ENCODE measurements around the gene AKT3. TPM values are rescaled to one million over a fixed set of nuclear protein-coding genes. Genes with fewer than 3 reads are reported as not detected.
"Not testable (repeated sequence)": the region's sequence is repeated elsewhere in the genome, so short reads cannot be mapped to it uniquely, and the experiment has no call there.

Gene AKT3
- polyA plus RNA-seq, 6 donors from 2014 or later: 2.8 to 6.4 (median 3.5) TPM; not detected in 1

DNA sequence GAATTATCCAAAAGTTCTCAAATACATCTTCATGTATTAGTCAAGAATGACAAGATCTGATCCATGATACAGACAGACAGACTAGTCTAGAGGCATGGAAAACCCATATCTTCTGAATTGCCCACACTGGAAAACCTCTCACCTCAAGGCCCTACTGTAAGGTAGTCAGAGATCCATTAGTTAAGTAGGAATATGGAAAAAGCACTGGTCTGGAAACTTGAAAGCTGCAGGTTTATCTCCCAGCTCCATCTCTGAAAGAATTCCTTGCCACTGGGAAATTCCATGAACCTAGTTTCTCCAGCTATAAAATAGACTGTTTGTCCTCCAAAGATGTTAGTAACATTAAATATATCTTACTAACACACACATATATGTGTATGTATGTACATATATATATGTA is 169.2 kb downstream of the AKT3 start:
- Mint-ChIP-seq H3K27ac (no peak overlapping the region), H3K36me3 (peaks cover 25 to 31% of the 10 kb centered on the region in 2 donors), H3K27me3 (no peaks in the 10 kb centered on the region), H3K4me3 (no peak overlapping the region), H3K4me1 (peaks cover 0 to 2% (median 0%) of the 10 kb centered on the region in 3 donors), H3K9me3 (no peaks in the 10 kb centered on the region)
- no peak for ATAC-seq (ENCODE audit: low read depth in 2 of 2)
- no peak for DNase-seq

DNA sequence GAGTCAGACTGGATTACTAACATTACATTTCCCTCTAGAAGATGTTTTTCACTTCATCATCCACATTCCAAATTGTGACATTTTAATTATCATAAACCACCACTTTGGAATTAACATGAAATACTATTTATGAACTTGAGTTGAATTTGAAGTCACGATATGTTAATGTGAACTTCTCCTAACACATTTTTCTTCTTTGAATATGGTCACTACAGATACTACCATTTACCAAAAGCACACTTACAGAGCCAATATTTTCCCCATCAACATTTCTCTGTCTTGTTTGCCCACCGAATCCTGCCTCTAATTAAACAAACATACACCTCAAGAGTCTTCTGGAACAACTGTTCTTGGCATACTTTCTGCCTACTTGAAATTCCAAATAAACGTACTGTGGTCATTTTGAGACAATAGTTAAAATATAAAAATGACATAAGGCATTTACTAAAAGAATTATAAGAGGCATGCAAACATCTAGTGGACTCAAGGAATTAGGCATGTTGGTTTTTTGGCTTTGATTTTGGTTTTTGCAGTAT is 177.4 kb downstream of the AKT3 start:
- Mint-ChIP-seq H3K9me3 (no peaks in the 10 kb centered on the region), H3K27ac (no peak overlapping the region), H3K36me3 (peaks cover 12 to 19% of the 10 kb centered on the region in 2 donors), H3K27me3 (no peaks in the 10 kb centered on the region), H3K4me3 (no peak overlapping the region), H3K4me1 (peaks cover 4 to 6% (median 4%) of the 10 kb centered on the region in 3 donors)
- DNase-seq (no peak), ATAC-seq (ENCODE audit: low read depth in 2 of 2) (no peak)

DNA sequence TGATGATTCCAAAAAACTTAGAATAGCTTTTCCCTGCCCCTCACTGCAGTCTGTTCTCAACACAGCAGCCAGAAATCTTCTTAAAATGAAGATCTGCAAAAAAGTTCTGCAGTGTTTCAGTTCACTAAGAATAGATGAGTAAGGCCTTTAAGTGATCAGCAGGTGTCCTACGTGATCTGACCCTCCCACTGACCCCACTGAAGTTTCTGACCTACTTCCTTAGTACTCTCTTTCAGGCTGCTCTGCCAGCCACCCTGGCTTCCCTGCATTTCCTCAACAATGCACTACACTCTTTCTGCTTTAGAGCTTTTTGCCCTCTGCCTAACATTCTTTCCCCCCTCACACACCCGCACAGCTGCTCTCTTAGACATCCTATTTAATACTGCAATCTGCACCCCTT is 182.5 kb downstream of the AKT3 start:
- DNase-seq (no peak), ATAC-seq (ENCODE audit: low read depth in 2 of 2) (no peak)
- H3K27ac Mint-ChIP-seq: peak overlapping the region in 5 of 6 donors; percentile 1 to 97 (median 76)
- no peaks in the 10 kb centered on the region for H3K27me3 Mint-ChIP-seq
- H3K36me3 Mint-ChIP-seq: peaks cover 17% of the 10 kb centered on the region in 2 donors
- H3K4me3 Mint-ChIP-seq: no peak overlapping the region
- peaks cover 5 to 22% (median 6%) of the 10 kb centered on the region in 3 donors for H3K4me1 Mint-ChIP-seq
- H3K9me3 Mint-ChIP-seq: no peaks in the 10 kb centered on the region

DNA sequence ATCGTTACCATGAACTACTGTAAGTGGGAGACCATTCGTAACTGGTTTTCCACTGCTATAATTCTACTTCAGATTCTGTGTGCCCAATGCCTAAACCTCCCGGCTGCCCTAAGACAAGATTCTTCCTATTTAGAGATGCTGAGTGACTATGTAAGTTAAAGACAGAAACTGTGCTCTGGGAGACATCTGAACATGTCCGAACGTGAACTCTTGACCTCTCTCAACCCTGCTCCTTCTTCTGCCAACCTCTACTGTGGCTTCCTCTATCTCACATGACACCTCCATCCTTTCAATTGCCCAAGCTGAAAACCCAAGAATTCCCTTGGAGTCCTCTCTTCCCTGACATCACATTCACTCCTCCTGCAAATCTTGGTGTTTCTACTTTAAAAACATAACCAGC is 182.9 kb downstream of the AKT3 start:
- Mint-ChIP-seq H3K36me3 (peaks cover 17% of the 10 kb centered on the region in 2 donors), H3K27me3 (no peaks in the 10 kb centered on the region), H3K4me1 (peaks cover 5 to 22% (median 6%) of the 10 kb centered on the region in 3 donors), H3K9me3 (no peaks in the 10 kb centered on the region), H3K4me3 (no peak overlapping the region), H3K27ac (no peak overlapping the region)
- ATAC-seq (ENCODE audit: low read depth in 2 of 2): no peak
- DNase-seq: no peak

DNA sequence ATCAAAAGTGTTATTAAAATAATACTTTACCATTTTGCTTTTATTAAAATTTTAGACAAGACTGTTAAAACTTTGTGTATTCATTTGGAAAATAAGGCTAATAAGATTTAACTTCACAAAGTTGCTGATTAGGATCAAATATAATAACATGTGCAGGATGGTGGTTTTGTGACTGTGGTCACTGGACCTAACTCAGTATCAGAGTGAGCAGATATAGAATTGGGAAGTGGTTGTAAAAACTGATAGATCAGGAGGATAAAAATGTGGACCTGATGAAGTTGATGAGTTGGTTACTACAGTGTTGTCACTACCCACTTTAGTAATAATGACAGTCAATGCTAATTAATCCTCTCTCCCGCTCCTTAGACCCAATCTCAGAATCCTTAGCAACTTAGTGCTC is 186.4 kb downstream of the AKT3 start:
- Mint-ChIP-seq H3K27ac (no peak overlapping the region), H3K9me3 (peaks cover 0 to 3% (median 0%) of the 10 kb centered on the region in 7 donors), H3K4me3 (no peak overlapping the region), H3K36me3 (peaks cover 26 to 28% of the 10 kb centered on the region in 2 donors), H3K4me1 (peaks cover 5 to 22% (median 6%) of the 10 kb centered on the region in 3 donors), H3K27me3 (no peaks in the 10 kb centered on the region)
- DNase-seq (no peak), ATAC-seq (ENCODE audit: low read depth in 2 of 2) (no peak)

DNA sequence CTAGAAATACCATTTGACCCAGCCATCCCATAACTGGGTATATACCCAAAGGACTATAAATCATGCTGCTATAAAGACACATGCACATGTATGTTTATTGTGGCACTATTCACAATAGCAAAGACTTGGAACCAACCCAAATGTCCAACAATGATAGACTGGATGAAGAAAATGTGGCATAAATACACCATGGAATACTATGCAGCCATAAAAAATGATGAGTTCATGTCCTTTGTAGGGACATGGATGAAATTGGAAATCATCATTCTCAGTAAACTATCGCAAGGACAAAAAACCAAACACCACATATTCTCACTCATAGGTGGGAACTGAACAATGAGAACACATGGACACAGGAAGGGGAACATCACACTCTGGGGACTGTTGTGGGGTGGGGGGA is 187.9 kb downstream of the AKT3 start:
- H3K9me3 Mint-ChIP-seq, H3K27me3 Mint-ChIP-seq: not testable (repeated sequence)
- peaks cover 26 to 29% of the 10 kb centered on the region in 2 donors for H3K36me3 Mint-ChIP-seq

DNA sequence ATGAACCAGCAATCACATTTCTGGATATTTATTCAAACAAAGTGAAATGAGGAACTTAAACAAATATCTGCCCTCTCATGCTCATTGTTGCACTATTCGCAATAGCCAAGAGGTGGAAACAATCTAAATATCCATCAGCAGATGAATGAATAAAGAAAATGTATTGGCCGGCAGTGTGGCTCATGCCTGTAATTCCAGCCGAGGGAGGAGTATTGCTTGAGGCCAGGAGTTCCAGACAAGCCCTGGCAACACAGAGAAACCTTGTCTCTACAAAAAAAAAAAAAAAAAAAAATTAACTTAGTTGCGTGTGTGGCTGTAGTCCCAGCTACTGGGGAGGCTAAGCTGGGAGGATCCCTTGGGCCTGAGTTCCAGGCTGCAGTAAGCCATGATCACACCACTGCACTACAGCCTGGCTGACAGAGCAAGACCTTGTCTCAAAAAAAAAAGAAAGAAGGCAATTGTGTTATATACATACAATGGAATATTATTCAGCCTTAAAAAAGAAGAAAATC is 191.4 kb downstream of the AKT3 start:
- H3K4me3 Mint-ChIP-seq: peak overlapping the region in 1 of 8 donors; percentile 15
- ATAC-seq (ENCODE audit: low read depth in 2 of 2): no peak
- H3K27ac Mint-ChIP-seq: no peak overlapping the region
- no peaks in the 10 kb centered on the region for H3K4me1 Mint-ChIP-seq
- no peaks in the 10 kb centered on the region for H3K27me3 Mint-ChIP-seq
- H3K36me3 Mint-ChIP-seq: peaks cover 26 to 29% of the 10 kb centered on the region in 2 donors
- DNase-seq: no peak
- peaks cover 0 to 3% (median 0%) of the 10 kb centered on the region in 7 donors for H3K9me3 Mint-ChIP-seq

More for the DNA sequence above, 187.9 kb downstream of the AKT3 start:
- not testable (repeated sequence) for H3K4me3 Mint-ChIP-seq; H3K27ac Mint-ChIP-seq; DNase-seq; ATAC-seq (ENCODE audit: low read depth in 2 of 2)
- H3K4me1 Mint-ChIP-seq: peaks cover 0 to 13% (median 0%) of the 10 kb centered on the region in 3 donors

DNA sequence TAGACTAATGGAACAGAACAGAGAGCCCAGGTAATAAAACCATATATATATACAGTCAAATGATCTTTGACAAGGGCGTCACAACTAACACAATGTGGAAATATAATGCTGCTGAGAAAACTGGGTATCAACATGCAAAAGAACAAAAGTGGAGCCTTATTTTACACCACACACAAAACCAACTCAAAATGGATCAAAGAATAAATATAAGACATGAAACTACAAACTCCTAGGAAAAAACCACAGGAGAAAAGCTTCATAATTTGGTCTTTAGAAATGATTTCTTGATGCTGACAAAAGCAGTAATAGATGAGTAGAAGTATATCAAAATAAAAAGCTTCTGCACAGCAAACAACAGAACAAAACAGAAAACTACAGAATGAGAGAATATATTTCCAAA is 192.2 kb downstream of the AKT3 start:
- ATAC-seq (ENCODE audit: low read depth in 2 of 2): no peak
- Mint-ChIP-seq H3K27ac (no peak overlapping the region), H3K27me3 (no peaks in the 10 kb centered on the region), H3K4me1 (no peaks in the 10 kb centered on the region), H3K4me3 (no peak overlapping the region), H3K36me3 (peaks cover 19 to 23% of the 10 kb centered on the region in 2 donors), H3K9me3 (peaks cover 0 to 3% (median 0%) of the 10 kb centered on the region in 7 donors)
- no peak for DNase-seq

DNA sequence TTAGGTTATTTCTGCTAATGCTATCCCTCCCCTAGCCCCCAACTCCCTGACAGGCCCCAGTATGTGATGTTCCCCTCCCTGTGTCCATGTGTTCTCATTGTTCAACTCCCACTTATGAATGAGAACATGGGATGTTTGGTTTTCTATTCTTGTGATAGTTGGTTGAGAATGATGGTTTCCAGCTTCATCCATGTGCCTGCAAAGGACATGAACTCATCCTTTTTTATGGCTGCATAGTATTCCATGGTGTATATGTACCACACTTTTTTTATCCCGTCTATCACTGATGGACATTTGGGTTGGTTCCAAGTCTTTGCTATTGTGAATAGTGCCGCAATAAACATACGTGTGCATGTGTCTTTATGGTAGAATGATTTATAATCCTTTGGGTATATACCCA is 200.5 kb downstream of the AKT3 start:
- not testable (repeated sequence) for H3K4me3 Mint-ChIP-seq; H3K27ac Mint-ChIP-seq; DNase-seq; ATAC-seq (ENCODE audit: low read depth in 2 of 2); H3K9me3 Mint-ChIP-seq; H3K27me3 Mint-ChIP-seq; H3K4me1 Mint-ChIP-seq
- H3K36me3 Mint-ChIP-seq: peaks cover 19 to 39% of the 10 kb centered on the region in 2 donors

DNA sequence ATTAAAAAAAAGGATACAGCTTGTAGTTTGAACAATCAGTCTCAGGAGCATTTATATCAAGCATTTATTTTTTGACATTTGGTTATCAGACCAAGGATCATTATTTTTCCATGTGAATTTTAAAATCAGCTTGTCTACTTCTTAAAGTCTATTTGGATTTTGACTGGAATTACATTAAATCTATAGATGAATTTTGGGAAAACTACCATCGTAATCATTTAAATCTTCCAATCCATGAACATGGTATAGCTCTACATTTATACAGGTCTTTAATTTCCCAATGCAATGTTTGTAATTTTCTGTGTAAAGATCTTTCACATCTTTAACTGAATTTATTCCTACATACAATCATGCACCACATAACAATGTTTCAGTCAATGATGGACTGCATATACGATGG is 203.2 kb downstream of the AKT3 start:
- no peaks in the 10 kb centered on the region for H3K4me1 Mint-ChIP-seq
- H3K9me3 Mint-ChIP-seq: peaks cover 0 to 8% (median 4%) of the 10 kb centered on the region in 7 donors
- H3K27ac Mint-ChIP-seq: no peak overlapping the region
- no peak overlapping the region for H3K4me3 Mint-ChIP-seq
- no peaks in the 10 kb centered on the region for H3K27me3 Mint-ChIP-seq
- ATAC-seq (ENCODE audit: low read depth in 2 of 2) (no peak), DNase-seq (no peak)
- H3K36me3 Mint-ChIP-seq: peaks cover 19 to 42% of the 10 kb centered on the region in 2 donors

DNA sequence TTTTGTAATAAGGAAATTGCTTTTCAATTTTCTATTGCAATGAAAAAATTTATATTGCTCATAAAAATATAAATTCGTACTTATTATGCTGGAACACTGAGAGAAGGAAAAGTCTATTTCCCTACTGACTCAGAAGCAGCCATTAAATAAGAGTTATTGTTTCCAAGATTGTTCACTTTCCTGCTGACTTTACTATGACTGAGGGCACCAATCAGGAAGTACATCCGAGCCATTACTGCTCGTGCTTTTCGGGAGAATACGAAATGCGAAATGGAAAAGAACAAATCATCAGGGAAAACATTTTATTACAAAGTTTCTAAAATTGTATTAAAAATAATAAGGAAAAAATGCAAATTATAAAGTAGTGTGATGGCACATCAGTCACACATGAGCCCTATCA is 204.8 kb downstream of the AKT3 start:
- Mint-ChIP-seq H3K36me3 (peaks cover 3 to 27% of the 10 kb centered on the region in 2 donors), H3K27ac (no peak overlapping the region), H3K9me3 (peaks cover 0 to 5% (median 2%) of the 10 kb centered on the region in 7 donors), H3K4me3 (no peak overlapping the region), H3K27me3 (no peaks in the 10 kb centered on the region), H3K4me1 (no peaks in the 10 kb centered on the region)
- DNase-seq (no peak), ATAC-seq (ENCODE audit: low read depth in 2 of 2) (no peak)

DNA sequence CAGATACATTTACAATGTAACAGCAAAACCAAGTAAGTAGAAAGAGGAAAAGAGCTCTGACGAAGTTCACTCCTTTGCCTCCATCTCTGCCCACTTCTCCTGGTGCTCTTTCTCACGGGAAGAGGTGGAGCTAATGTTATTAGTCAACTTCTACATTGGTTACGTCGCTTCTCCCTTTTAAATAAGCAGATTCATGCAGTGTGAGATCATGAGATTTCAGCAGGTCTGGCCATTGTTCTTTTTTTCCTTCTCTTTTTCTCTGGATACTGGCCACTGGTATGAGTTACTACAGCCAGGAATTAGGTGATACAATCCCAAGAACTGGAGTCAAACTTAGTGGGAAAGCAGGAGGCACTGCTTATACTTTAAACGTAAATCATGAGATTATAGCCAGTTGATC is 207.1 kb downstream of the AKT3 start:
- Mint-ChIP-seq H3K4me3 (no peak overlapping the region), H3K4me1 (peaks cover 6 to 11% (median 8%) of the 10 kb centered on the region in 3 donors), H3K9me3 (no peaks in the 10 kb centered on the region), H3K27ac (peak overlapping the region in 1 of 6 donors; percentile 86), H3K36me3 (peaks cover 0 to 23% of the 10 kb centered on the region in 2 donors), H3K27me3 (no peaks in the 10 kb centered on the region)
- ATAC-seq (ENCODE audit: low read depth in 2 of 2) (no peak), DNase-seq (no peak)

DNA sequence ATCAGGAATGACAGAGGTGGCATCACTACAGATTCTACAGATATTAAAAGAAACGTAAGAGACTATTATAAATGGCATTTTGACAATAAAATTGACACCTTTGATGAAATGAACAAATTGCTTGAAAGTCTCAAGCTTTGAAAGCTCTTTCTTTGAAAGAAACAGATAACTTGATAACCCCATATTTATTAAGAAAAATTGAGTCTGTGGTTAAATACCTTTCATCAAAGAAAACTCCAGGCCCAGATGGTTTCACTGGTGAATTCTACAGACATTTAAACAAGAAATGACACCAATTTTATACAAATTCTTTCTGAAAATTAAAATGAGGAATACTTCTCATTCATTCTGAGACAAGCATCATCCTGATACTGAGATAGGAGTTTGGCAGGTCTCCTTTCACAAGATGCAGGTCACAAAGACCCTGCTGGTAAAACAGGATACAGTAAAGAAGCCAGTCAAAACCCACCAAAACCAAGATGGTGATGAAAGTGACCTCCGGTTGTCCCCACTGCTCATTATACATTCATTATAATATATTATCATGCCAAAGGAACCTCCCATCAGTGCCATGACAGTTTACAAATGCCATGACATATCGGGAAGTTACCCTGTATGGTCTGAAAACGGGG is 210.9 kb downstream of the AKT3 start:
- peaks cover 6 to 13% (median 11%) of the 10 kb centered on the region in 3 donors for H3K4me1 Mint-ChIP-seq
- DNase-seq (no peak), ATAC-seq (ENCODE audit: low read depth in 2 of 2) (no peak)
- no peaks in the 10 kb centered on the region for H3K9me3 Mint-ChIP-seq
- H3K27me3 Mint-ChIP-seq: no peaks in the 10 kb centered on the region
- H3K27ac Mint-ChIP-seq: peak overlapping the region in 2 of 6 donors; percentile 50 to 84
- H3K4me3 Mint-ChIP-seq: no peak overlapping the region
- no peaks in the 10 kb centered on the region for H3K36me3 Mint-ChIP-seq

DNA sequence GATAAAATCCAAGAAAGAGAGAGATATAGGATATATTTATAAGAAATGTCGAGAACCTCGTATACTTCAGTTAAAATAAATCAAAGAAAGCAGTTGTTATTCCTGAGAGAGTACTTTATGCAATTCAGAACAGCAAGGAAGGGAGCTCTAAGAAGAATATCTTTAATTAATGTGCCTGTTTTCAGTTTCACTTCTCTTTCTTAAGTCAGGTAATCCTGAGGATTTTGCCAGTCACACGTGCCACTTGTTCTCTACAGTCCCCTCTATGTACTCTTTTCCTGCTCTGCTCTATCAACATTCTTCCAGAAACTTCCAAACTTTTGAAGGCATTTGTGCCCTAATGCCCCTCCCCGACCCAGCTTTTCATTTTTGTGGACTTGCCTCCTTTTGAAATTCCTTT is 211.9 kb downstream of the AKT3 start:
- peak; percentile 47 to 59 for ATAC-seq (ENCODE audit: low read depth in 2 of 2)
- Mint-ChIP-seq H3K27me3 (no peaks in the 10 kb centered on the region), H3K36me3 (peaks cover 0 to 5% of the 10 kb centered on the region in 2 donors), H3K9me3 (no peaks in the 10 kb centered on the region), H3K4me3 (peak overlapping the region in 4 of 8 donors; percentile 44 to 71 (median 60)), H3K4me1 (peaks cover 6 to 13% (median 11%) of the 10 kb centered on the region in 3 donors), H3K27ac (peak overlapping the region in 4 of 6 donors; percentile 2 to 39 (median 12))
- DNase-seq: peak; percentile 1
